Left kidney (tissue), 2 donors: Measurements from ENCODE around the gene CPT1B. TPM values are rescaled to one million over a fixed set of nuclear protein-coding genes. Genes with fewer than 3 reads are reported as not detected.
A peak's percentile ranks its signal among the peaks of the same experiment; 100 is the strongest.
"Not testable (repeated sequence)": the region's sequence is repeated elsewhere in the genome, so short reads cannot be mapped to it uniquely, and the experiment has no call there.

Source experiments
- DNase-seq: peaks from one replicate; pipeline ENCODE4 v3.0.0-alpha.2; 2013
- polyA plus RNA-seq: library from polyadenylated mRNA; unstranded; fragments of 120-200 nt; gene quantifications from one replicate; pipeline ENCODE4 v1.2.1, GENCODE V29; 2013; ENCODE audit not compliant: insufficient read length

The CPT1B gene
- polyA plus RNA-seq, 1 donor = 15.9 TPM

GRCh38 chr22:50527921-50528681 lies 50.1 kb downstream of the CPT1B start:
- no peak for DNase-seq

GRCh38 chr22:50526834-50527801 lies 51.1 kb downstream of the CPT1B start:
- no peak for DNase-seq

GRCh38 chr22:50526108-50526833 lies 52.0 kb downstream of the CPT1B start:
- DNase-seq = peak; percentile 74

GRCh38 chr22:50525858-50526107 lies 52.4 kb downstream of the CPT1B start:
- DNase-seq = no peak

GRCh38 chr22:50525104-50525857 lies 52.9 kb downstream of the CPT1B start, which contains the start of gene SCO2:
Gene SCO2 (minus strand): TSS chr22:50525598. CDS start chr22:50524411, 1,187 bp downstream.
- DNase-seq = peak; percentile 95

- DNase-seq = no peak
These were observed 53.5 kb downstream of the CPT1B start for GRCh38 chr22:50524676-50525103.

- no peak for DNase-seq
These were observed 54.2 kb downstream of the CPT1B start for GRCh38 chr22:50523806-50524675.

GRCh38 chr22:50523458-50523805 lies 54.8 kb downstream of the CPT1B start:
- DNase-seq = no peak

- DNase-seq = no peak
These were observed 55.3 kb downstream of the CPT1B start for GRCh38 chr22:50522806-50523438.

- no peak for DNase-seq
These were observed 55.9 kb downstream of the CPT1B start for GRCh38 chr22:50522208-50522805.

GRCh38 chr22:50521710-50522109 lies 56.5 kb downstream of the CPT1B start:
- DNase-seq = no peak

- DNase-seq = no peak
These were observed 57.3 kb downstream of the CPT1B start for GRCh38 chr22:50520826-50521453.

GRCh38 chr22:50520184-50520583 lies 58.0 kb downstream of the CPT1B start:
- not testable (repeated sequence) for DNase-seq

GRCh38 chr22:50519151-50519550 lies 59.1 kb downstream of the CPT1B start:
- DNase-seq = no peak

Other genes with a start within 250 kb of the CPT1B start
- gene PPP6R2, start 235.1 kb downstream of the CPT1B start, polyA plus RNA-seq = 43.0 TPM
- gene SBF1, start 103.4 kb downstream of the CPT1B start, polyA plus RNA-seq = 30.6 TPM
- 4.8 TPM for gene ADM2, start 96.9 kb downstream of the CPT1B start, polyA plus RNA-seq
- gene MIOX, start 91.6 kb downstream of the CPT1B start, polyA plus RNA-seq = 6.1 TPM
- 36.1 TPM for gene LMF2, start 70.7 kb downstream of the CPT1B start, polyA plus RNA-seq
- 44.1 TPM for gene NCAPH2, start 70.2 kb downstream of the CPT1B start, polyA plus RNA-seq
- gene SCO2, start 52.8 kb downstream of the CPT1B start, polyA plus RNA-seq = 1.5 TPM
- 1.0 TPM for gene TYMP, start 48.4 kb downstream of the CPT1B start, polyA plus RNA-seq
- gene KLHDC7B, start 32.5 kb downstream of the CPT1B start, polyA plus RNA-seq = 0.10 TPM
- gene SYCE3, start 15.5 kb downstream of the CPT1B start, polyA plus RNA-seq = not detected
- 112 TPM for gene CHKB, start 4.4 kb upstream of the CPT1B start, polyA plus RNA-seq
- 0.83 TPM for gene MAPK8IP2, start 22.4 kb upstream of the CPT1B start, polyA plus RNA-seq
- 15.2 TPM for gene ARSA, start 49.7 kb upstream of the CPT1B start, polyA plus RNA-seq
- 13.6 TPM for gene SHANK3, start 94.4 kb upstream of the CPT1B start, polyA plus RNA-seq
- 0.38 TPM for gene ACR, start 159.8 kb upstream of the CPT1B start, polyA plus RNA-seq
- gene RABL2B, start 205.2 kb upstream of the CPT1B start, polyA plus RNA-seq = 92.4 TPM